SK-N-SH treated with all-trans-retinoic acid at 6 μM for 48 hours (cell line): ENCODE data around the gene LRRN4CL.

ENCODE experiments used
- ARNTL ChIP-seq: fragments of 450-650 bp; formaldehyde crosslinking; IDR thresholded peaks from 2 replicates; pipeline ENCODE4 v1.5.0; 2020; ENCODE audit warnings: low read depth, mild to moderate bottlenecking, moderate library complexity, borderline replicate concordance
- CSDC2 ChIP-seq: fragments of 250-450 bp; sonication (Bioruptor Pico); IDR thresholded peaks from 2 replicates; pipeline ENCODE4 v1.5.0; 2020; ENCODE audit warnings: mild to moderate bottlenecking, moderate library complexity
- ESRRG ChIP-seq: fragments of 250-450 bp; sonication (Bioruptor Pico); IDR thresholded peaks from 2 replicates; pipeline ENCODE4 v1.6.1; 2021; ENCODE audit warnings: mild to moderate bottlenecking
- GLIS3 ChIP-seq: fragments of 250-450 bp; sonication (Bioruptor Pico); IDR thresholded peaks from 2 replicates; pipeline ENCODE4 v1.5.0; 2020; ENCODE audit warnings: mild to moderate bottlenecking, moderate library complexity
- RARB ChIP-seq: fragments of 250-450 bp; sonication (Bioruptor Pico); IDR thresholded peaks from 2 replicates; pipeline ENCODE4 v1.8.0; 2021; ENCODE audit warnings: mild to moderate bottlenecking, moderate library complexity
- SNAI2 ChIP-seq: fragments of 250-450 bp; sonication (Bioruptor Pico); IDR thresholded peaks from 2 replicates; pipeline ENCODE4 v1.5.0; 2020; ENCODE audit warnings: mild to moderate bottlenecking, moderate library complexity
- TCF4 ChIP-seq: fragments of 250-450 bp; sonication (Bioruptor Pico); IDR thresholded peaks from 2 replicates; pipeline ENCODE4 v1.8.0; 2021; ENCODE audit warnings: mild to moderate bottlenecking, moderate library complexity, borderline replicate concordance
- TOX ChIP-seq: fragments of 250-450 bp; sonication (Bioruptor Pico); IDR thresholded peaks from 2 replicates; pipeline ENCODE4 v1.8.0; 2021; ENCODE audit warnings: mild to moderate bottlenecking, moderate library complexity, borderline replicate concordance
- ZFP3 ChIP-seq: fragments of 250-450 bp; sonication (Bioruptor Pico); IDR thresholded peaks from 2 replicates; pipeline ENCODE4 v1.5.0; 2020; ENCODE audit warnings: mild to moderate bottlenecking, moderate library complexity
- ZFP30 ChIP-seq: fragments of 450-650 bp; formaldehyde crosslinking; IDR thresholded peaks from 2 replicates; pipeline ENCODE4 v1.5.0; 2022; ENCODE audit warnings: mild to moderate bottlenecking, moderate library complexity
- ZNF70 ChIP-seq: fragments of 450-650 bp; formaldehyde crosslinking; IDR thresholded peaks from 2 replicates; pipeline ENCODE4 v1.5.0; 2020; ENCODE audit warnings: mild to moderate bottlenecking, moderate library complexity
- ZNF8 ChIP-seq: fragments of 450-650 bp; formaldehyde crosslinking; IDR thresholded peaks from 2 replicates; pipeline ENCODE4 v1.5.0; 2020; ENCODE audit warnings: mild to moderate bottlenecking, moderate library complexity

DNA sequence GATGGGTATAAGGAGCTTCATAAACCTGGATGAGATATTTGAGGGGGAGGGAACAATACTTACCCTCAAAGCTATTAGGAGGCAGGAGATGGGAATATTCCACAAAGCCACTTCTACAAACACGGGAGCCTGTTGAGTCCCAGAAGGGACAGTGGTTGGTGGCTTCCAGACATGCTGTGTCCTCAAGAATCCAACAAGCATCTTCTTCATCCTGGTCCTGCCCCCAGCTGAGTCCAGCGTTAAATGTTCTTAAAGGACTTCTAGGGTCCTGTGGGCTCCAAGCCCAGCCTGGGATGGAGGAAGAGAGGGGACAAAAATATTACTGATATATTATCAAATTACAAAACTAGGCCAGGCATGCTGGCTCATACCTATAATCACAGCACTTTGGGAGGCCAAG, 21.9 kb downstream of the LRRN4CL start:
- no peak for TF ChIP-seq ZNF70 (CRISPR knock-in tag)
- no peak for TF ChIP-seq TCF4 (CRISPR knock-in tag)
- TF ChIP-seq ARNTL (CRISPR knock-in tag) = no peak
- TF ChIP-seq CSDC2 = no peak
- no peak for TF ChIP-seq RARB (CRISPR knock-in tag)
- no peak for TF ChIP-seq SNAI2 (CRISPR knock-in tag)
- no peak for TF ChIP-seq ESRRG
- no peak for TF ChIP-seq ZFP30 (CRISPR knock-in tag)
- TF ChIP-seq TOX (CRISPR knock-in tag) = no peak
- no peak for TF ChIP-seq GLIS3 (CRISPR knock-in tag)
- TF ChIP-seq ZNF8 (CRISPR knock-in tag) = no peak
- no peak for TF ChIP-seq ZFP3 (CRISPR knock-in tag)
